GM21619 (cell line): ENCODE measurements around the gene LLGL2.

Source experiments
- ATAC-seq: cut with Tn5 transposase; IDR thresholded peaks from one replicate; pipeline ENCODE4 v1.9.1; 2021; ENCODE audit not compliant: unreplicated experiment

The LLGL2 gene

DNA sequence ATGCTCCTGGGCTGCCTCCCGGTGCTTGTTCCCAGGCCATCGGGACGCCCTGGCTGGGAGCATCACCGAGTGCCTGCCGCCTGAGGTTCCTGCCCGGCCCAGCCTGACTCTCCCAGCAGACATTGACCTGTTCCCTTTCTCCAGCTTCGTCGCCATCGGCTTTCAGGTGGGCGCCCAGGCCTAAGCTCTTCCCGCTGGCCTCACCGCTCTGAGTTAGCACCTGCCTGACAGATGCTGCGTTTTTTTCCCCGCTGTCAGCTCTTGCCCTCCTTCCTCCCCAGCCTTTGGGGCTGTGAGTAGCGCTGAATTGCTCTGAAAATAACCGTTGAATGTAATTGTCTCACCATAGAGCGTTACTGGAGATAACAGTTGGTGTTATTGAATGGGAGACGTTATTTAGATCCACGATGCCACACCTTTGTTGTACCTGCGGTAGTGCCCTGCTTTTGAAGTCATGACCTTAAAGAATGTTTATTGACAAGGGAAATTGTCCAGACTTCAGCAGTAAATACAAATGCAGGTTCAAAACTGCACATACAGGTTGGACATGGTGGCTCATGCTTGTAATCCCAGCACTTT lies 86.4 kb downstream of the LLGL2 start:
- ATAC-seq, result no peak

DNA sequence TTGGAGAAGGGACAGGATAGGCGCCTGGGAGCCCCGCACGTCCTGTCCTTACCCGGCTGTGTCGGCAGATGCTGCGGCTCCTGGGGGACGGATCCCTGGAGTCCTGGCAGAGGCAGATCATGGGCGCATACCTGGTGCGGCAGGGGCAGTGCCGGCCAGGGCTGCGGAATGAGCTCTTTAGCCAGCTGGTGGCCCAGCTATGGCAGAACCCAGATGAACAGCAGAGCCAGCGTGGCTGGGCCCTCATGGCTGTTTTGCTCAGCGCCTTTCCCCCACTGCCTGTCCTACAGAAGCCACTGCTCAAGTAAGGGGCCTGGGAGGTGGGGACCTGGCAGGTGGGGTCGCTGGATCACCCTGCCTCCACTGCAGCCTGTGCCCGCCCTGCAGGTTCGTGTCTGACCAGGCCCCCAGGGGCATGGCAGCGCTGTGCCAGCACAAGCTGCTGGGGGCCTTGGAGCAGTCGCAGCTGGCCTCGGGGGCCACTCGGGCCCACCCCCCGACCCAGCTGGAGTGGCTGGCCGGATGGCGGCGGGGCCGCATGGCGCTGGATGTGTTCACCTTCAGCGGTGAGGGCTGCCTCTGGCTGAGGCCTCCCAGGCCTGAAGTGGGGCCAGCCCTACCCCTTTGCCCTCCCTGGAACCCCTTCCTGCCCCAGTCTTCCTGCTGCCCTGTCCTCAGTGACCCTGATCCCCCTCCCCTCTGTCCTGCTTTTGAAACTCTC lies 87.6 kb downstream of the LLGL2 start:
- no peak for ATAC-seq

GRCh38 chr17:75614006-75614405 lies 88.5 kb downstream of the LLGL2 start:
- ATAC-seq, result no peak

GRCh38 chr17:75614556-75615270 lies 89.2 kb downstream of the LLGL2 start:
- no peak for ATAC-seq

- ATAC-seq, result no peak
These were observed 89.8 kb downstream of the LLGL2 start for GRCh38 chr17:75615301-75615700.

DNA sequence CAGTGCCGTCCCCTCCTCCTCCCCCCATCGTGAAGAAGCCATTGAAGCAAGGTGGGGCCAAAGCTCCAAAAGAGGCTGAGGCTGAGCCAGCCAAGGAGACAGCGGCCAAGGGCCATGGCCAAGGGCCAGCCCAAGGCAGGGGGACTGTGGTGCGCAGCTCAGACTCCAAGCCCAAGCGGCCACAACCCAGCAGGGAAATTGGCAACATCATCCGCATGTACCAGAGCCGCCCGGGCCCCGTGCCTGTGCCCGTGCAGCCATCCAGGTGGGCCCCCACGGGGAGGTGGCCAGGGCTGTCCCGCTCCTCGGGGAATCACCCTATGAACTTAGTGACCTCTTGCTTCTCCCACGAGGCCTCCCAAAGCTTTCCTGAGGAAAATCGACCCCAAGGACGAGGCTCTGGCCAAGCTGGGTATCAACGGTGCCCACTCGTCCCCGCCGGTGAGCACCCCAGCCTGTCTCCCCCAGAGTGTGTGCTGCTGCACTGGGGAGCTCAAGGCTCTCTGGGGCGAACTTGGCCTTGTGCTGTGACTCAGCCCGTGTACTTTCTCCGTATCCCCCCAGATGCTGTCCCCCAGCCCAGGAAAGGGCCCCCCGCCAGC lies 91.1 kb downstream of the LLGL2 start:
- ATAC-seq, result no peak

GRCh38 chr17:75617218-75617617 lies 91.7 kb downstream of the LLGL2 start:
- no peak for ATAC-seq

- no peak for ATAC-seq
These were observed 92.2 kb downstream of the LLGL2 start for GRCh38 chr17:75617675-75618074.

GRCh38 chr17:75619506-75620431 lies 94.3 kb downstream of the LLGL2 start:
- ATAC-seq, result no peak

DNA sequence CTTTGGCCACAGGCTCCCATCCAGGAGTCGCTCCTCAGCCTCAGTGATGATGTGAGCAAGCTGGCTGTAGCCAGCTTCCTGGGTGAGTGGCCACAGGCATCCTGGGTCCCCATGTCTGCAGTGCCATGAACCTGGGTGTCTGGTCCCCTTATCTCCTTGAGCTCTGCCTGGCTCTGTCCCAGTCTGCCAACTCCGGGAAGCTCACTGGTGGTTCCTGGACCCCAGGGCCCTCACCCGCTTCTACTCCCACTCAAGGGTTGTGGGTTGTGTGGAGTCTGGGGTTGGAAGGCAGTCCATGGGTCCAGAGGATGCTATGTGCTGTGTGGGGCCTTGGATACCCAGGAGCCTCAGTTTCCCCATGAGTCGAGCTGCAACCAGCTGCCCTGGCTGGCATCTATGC lies 96.0 kb downstream of the LLGL2 start:
- ATAC-seq, result no peak

GRCh38 chr17:75622076-75622475 lies 96.6 kb downstream of the LLGL2 start:
- ATAC-seq, result no peak

DNA sequence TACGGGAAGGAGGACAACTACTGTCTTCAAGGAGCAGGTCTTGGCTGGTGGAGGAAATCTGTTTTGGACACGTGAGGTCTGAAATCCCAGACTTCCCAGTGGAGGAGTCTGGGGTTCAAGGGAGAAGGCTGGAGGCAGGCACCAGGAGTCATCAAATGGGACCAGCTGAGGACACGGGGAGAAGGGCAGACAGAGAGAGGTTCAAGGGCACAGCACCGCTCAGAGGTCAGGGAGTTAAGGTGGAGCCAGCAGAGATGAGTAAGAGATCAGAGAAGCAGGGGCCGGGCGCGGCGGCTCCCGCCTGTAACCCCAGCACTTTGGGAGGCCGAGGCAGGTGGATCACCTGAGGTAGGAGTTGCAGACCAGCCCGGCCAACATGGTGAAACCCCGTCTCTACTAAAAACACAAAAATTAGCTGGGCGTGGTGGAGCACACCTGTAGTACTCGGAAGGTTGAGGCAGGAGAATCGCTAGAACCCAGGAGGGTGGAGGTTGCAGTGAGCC lies 97.3 kb downstream of the LLGL2 start:
- ATAC-seq, result no peak

- no peak for ATAC-seq
These were observed 97.9 kb downstream of the LLGL2 start for GRCh38 chr17:75623386-75623785.

GRCh38 chr17:75624021-75624420 lies 98.5 kb downstream of the LLGL2 start:
- no peak for ATAC-seq
